Liver (tissue), 9 donors: ENCODE results near the gene MGAT5. TPM values are rescaled to one million over a fixed set of nuclear protein-coding genes. Genes with fewer than 3 reads are reported as not detected.

Experiments
- DNase-seq: peaks from one replicate; pipeline ENCODE4 v3.0.0-alpha.2; 2017; ENCODE audit warnings: low spot score
- H3K27ac ChIP-seq, 2 donors: one replicate each; pipeline ENCODE4 v1.7.0; 2013; ENCODE audit warnings: inconsistent platforms in 2 of 2, low read length in 2 of 2, control low read depth in 1 of 2, low read depth in 1 of 2, mild to moderate bottlenecking in 1 of 2
- H3K27me3 ChIP-seq, 4 donors: one replicate each; pipeline versions ENCODE4 v1.6.1 to v1.7.0; 2013; ENCODE audit warnings: low read length in 3 of 4, inconsistent platforms in 1 of 4, mild to moderate bottlenecking in 1 of 4, moderate library complexity in 1 of 4; ENCODE audit not compliant: control insufficient read depth in 4 of 4, insufficient read depth in 4 of 4
- H3K36me3 ChIP-seq, 4 donors: one replicate each; pipeline versions ENCODE4 v1.6.1 to v1.7.0; 2013; ENCODE audit warnings: low read length in 3 of 4, mild to moderate bottlenecking in 3 of 4, low read depth in 1 of 4, moderate library complexity in 1 of 4; ENCODE audit not compliant: control insufficient read depth in 4 of 4, insufficient read depth in 3 of 4
- H3K4me1 ChIP-seq, 4 donors: one replicate each; pipeline versions ENCODE4 v1.6.1 to v1.7.0; 2013; ENCODE audit warnings: low read length in 3 of 4, mild to moderate bottlenecking in 3 of 4, moderate library complexity in 1 of 4; ENCODE audit not compliant: control insufficient read depth in 4 of 4, insufficient read depth in 4 of 4
- H3K4me3 ChIP-seq, 3 donors: one replicate each; pipeline versions ENCODE4 v1.6.1 to v1.7.0; 2013; ENCODE audit warnings: low read length in 3 of 3, control low read depth in 1 of 3, low read depth in 1 of 3, mild to moderate bottlenecking in 1 of 3
- H3K9ac ChIP-seq, 2 donors: one replicate each; pipeline ENCODE4 v1.7.0; 2013; ENCODE audit warnings: low read length in 2 of 2, mild to moderate bottlenecking in 2 of 2, moderate library complexity in 2 of 2, control low read depth in 1 of 2, low read depth in 1 of 2
- H3K9me3 ChIP-seq, 4 donors: one replicate each; pipeline versions ENCODE4 v1.6.1 to v1.7.0; 2013; ENCODE audit warnings: low read length in 3 of 4; ENCODE audit not compliant: control insufficient read depth in 4 of 4
- ATF3 ChIP-seq: IDR thresholded peaks from 2 replicates; pipeline ENCODE4 v1.6.1; 2016; ENCODE audit warnings: antibody characterized with exemption
- CTCF ChIP-seq: fragments of 150-350 bp; IDR thresholded peaks from 2 replicates; pipeline ENCODE4 v1.5.1; 2017; ENCODE audit warnings: improper control_type of control experiment, low read depth, low read length; ENCODE audit not compliant: missing input control
- EGR1 ChIP-seq, 2 donors: IDR thresholded peaks; 2 replicates each; pipeline ENCODE4 v1.6.1; 2016 to 2018; ENCODE audit warnings: antibody characterized with exemption in 2 of 2, low read depth in 2 of 2
- FOXA1 ChIP-seq: IDR thresholded peaks from 2 replicates; pipeline ENCODE4 v1.6.1; 2016; ENCODE audit warnings: antibody characterized with exemption
- FOXA2 ChIP-seq: IDR thresholded peaks from 2 replicates; pipeline ENCODE4 v1.6.1; 2016; ENCODE audit warnings: antibody characterized with exemption
- GABPA ChIP-seq, 2 donors: IDR thresholded peaks in 1 of 2; conservative IDR thresholded peaks in 1 of 2; 2 replicates each; pipeline ENCODE4 v1.6.1; 2016; ENCODE audit warnings: antibody characterized with exemption in 2 of 2, mild to moderate bottlenecking in 1 of 2, moderate library complexity in 1 of 2
- HNF4A ChIP-seq, 2 donors: conservative IDR thresholded peaks; 2 replicates each; pipeline ENCODE4 v1.6.1; 2016; ENCODE audit warnings: antibody characterized with exemption in 2 of 2, mild to moderate bottlenecking in 2 of 2
- JUND ChIP-seq, 2 donors: IDR thresholded peaks; 2 replicates each; pipeline ENCODE4 v1.6.1; 2016; ENCODE audit warnings: antibody characterized with exemption in 2 of 2
- MAX ChIP-seq: IDR thresholded peaks from 2 replicates; pipeline ENCODE4 v1.6.1; 2016; ENCODE audit warnings: antibody characterized with exemption
- NR2F2 ChIP-seq: IDR thresholded peaks from 2 replicates; pipeline ENCODE4 v1.6.1; 2016; ENCODE audit warnings: antibody characterized with exemption
- RAD21 ChIP-seq, 2 donors: IDR thresholded peaks; 2 replicates each; pipeline ENCODE4 v1.6.1; 2016; ENCODE audit warnings: antibody characterized with exemption in 2 of 2, mild to moderate bottlenecking in 2 of 2
- REST ChIP-seq: IDR thresholded peaks from 2 replicates; pipeline ENCODE4 v1.6.1; 2016; ENCODE audit warnings: antibody characterized with exemption, mild to moderate bottlenecking
- RXRA ChIP-seq, 2 donors: IDR thresholded peaks; 2 replicates each; pipeline ENCODE4 v1.6.1; 2017 to 2018; ENCODE audit warnings: antibody characterized with exemption in 2 of 2, mild to moderate bottlenecking in 1 of 2
- SP1 ChIP-seq: IDR thresholded peaks from 2 replicates; pipeline ENCODE4 v1.6.1; 2018; ENCODE audit warnings: antibody characterized with exemption, mild to moderate bottlenecking
- TAF1 ChIP-seq: conservative IDR thresholded peaks from 2 replicates; pipeline ENCODE4 v1.6.1; 2016; ENCODE audit warnings: antibody characterized with exemption, mild to moderate bottlenecking
- YY1 ChIP-seq: IDR thresholded peaks from 2 replicates; pipeline ENCODE4 v1.6.1; 2016; ENCODE audit warnings: antibody characterized with exemption, mild to moderate bottlenecking
- ZBTB33 ChIP-seq: IDR thresholded peaks from 2 replicates; pipeline ENCODE4 v1.6.1; 2016; ENCODE audit warnings: antibody characterized with exemption
- WGBS: extraction: QIAGEN DNeasy Blood & Tissue Kit; methylation state at CpG from one replicate; pipeline ENCODE4 v1.1.7; 2013; 5-methylcytosine and 5-hydroxymethylcytosine counted together
- polyA plus RNA-seq, 2 donors: library from polyadenylated mRNA; stranded (reverse) in 1 of 2; unstranded in 1 of 2; fragments of 200-250 nt in 1 of 2; fragments of >200 nt in 1 of 2; fragmentation: Nextera tagmentation in 1 of 2; extraction: Ambion mirVana in 1 of 2; gene quantifications; one replicate each; pipeline versions ENCODE4 v1.2.1 to v1.2.3, GENCODE V29; 2013 to 2015
- total RNA-seq, 2 donors: library from RNA; depleted of rRNA; stranded (reverse); fragments of >200 nt; gene quantifications; one replicate each; pipeline ENCODE4 v1.2.3, GENCODE V29; 2014
- donor health status: healthy.
- donor health status: healthy.
- donor health status: healthy.
- donor health status: healthy.
- donor health status: healthy.

The MGAT5 gene
- total and polyA plus RNA-seq, 4 donors, result 1.8 to 12.7 (median 5.6) TPM

- Histone ChIP-seq H3K9me3 (no peaks in the 10 kb centered on the region), H3K36me3 (peaks cover 0 to 5% (median 0%) of the 10 kb centered on the region in 4 donors), H3K4me1 (peaks cover 4 to 29% (median 25%) of the 10 kb centered on the region in 4 donors), H3K4me3 (no peak overlapping the region), H3K27me3 (no peaks in the 10 kb centered on the region), H3K27ac (no peak overlapping the region), H3K9ac (no peak overlapping the region)
- WGBS, result 93% methylated on average over 7 of the region's 7 CpGs
- DNase-seq, result no peak
- TF ChIP-seq MAX, result no peak
These were observed 182.8 kb downstream of the MGAT5 start for GRCh38 chr2:134436706-134437105.

GRCh38 chr2:134438371-134438770, 184.5 kb downstream of the MGAT5 start:
- DNase-seq, result no peak
- WGBS, result 84% methylated on average over 3 of the region's 3 CpGs
- peaks cover 3 to 13% (median 11%) of the 10 kb centered on the region in 4 donors for H3K4me1 ChIP-seq
- H3K9ac ChIP-seq, result no peak overlapping the region
- H3K9me3 ChIP-seq, result no peaks in the 10 kb centered on the region
- no peak for TF ChIP-seq JUND (IDR thresholded peaks at IDR 0.05)
- H3K4me3 ChIP-seq, result no peak overlapping the region
- no peaks in the 10 kb centered on the region for H3K27me3 ChIP-seq
- H3K36me3 ChIP-seq, result peaks cover 0 to 5% (median under 1%) of the 10 kb centered on the region in 4 donors
- no peak overlapping the region for H3K27ac ChIP-seq

- no peaks in the 10 kb centered on the region for H3K9me3 ChIP-seq
- H3K27ac ChIP-seq, result no peak overlapping the region
- H3K27me3 ChIP-seq, result no peaks in the 10 kb centered on the region
- no peak overlapping the region for H3K9ac ChIP-seq
- H3K4me1 ChIP-seq, result peaks cover 0 to 5% (median 2%) of the 10 kb centered on the region in 4 donors
- 97% methylated on average over 16 of the region's 16 CpGs for WGBS
- H3K36me3 ChIP-seq, result peaks cover 0 to 5% (median 1%) of the 10 kb centered on the region in 4 donors
- TF ChIP-seq ATF3, result no peak
- TF ChIP-seq SP1, result no peak
- no peak for TF ChIP-seq REST
- TF ChIP-seq CTCF, result no peak
- TF ChIP-seq RXRA (IDR thresholded peaks at IDR 0.05), result no peak
- TF ChIP-seq ZBTB33, result no peak
- TF ChIP-seq EGR1 (IDR thresholded peaks at IDR 0.05; ENCODE audit: low read depth in 2 of 2), result no peak
- TF ChIP-seq RAD21 (IDR thresholded peaks at IDR 0.05), result no peak
- no peak for TF ChIP-seq NR2F2
- TF ChIP-seq YY1, result no peak
- no peak for TF ChIP-seq FOXA2
- no peak for TF ChIP-seq GABPA (IDR thresholded peaks at IDR 0.05 in 1 of 2, conservative IDR thresholded peaks at IDR 0.05 in 1 of 2)
- no peak for TF ChIP-seq HNF4A (conservative IDR thresholded peaks at IDR 0.05)
- no peak for TF ChIP-seq TAF1
- TF ChIP-seq FOXA1, result no peak
- H3K4me3 ChIP-seq, result no peak overlapping the region
- no peak for DNase-seq
These were observed 186.6 kb downstream of the MGAT5 start for GRCh38 chr2:134440336-134440909.
